ENCODE results near the gene BLOC1S3. TPM values are rescaled to one million over a fixed set of nuclear protein-coding genes. Genes with fewer than 3 reads are reported as not detected.
A peak's percentile ranks its signal among the peaks of the same experiment; 100 is the strongest.

BLOC1S3 gene
- total and polyA plus RNA-seq, 5 experiments from 2014 or later = 8.4 to 22.5 (median 14.4) TPM

DNA sequence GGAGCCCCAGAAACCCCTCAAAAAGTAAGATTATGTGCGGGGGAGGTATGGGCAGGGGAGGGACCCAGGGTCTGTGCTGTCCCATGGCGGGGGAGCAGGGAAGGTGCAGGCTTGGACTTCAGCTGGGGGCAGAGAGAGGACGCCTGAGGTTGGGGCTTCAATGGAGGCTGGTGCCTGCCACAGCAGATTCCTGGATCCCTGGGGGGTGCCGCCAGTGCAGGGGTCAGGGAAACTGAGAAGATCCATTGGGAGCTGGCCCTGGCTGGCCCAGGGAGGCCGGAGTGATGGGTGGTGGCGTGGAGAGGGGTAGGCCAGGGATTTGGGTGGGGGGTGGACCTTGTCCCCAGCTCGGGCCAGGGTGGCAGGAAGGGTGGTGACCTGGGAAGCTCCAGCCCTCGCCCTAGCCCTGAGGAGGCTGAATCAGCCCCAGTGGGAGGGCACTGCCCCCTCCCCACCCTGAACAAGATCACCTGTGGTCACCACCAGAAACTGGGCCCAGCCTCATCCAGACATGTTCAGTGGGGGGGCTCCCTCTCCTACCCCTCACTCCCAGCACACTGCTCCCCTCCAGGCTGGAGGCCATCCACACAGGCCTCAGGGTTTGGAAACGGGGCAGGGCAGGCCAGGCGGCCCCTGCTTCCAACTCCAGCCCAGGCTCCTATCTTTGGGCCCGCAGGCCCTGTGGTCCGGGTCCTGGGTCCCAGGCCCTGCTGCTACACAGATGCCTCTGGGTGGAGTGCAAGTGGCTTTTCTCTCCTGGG lies 19.2 kb upstream of the BLOC1S3 start:
- peaks cover 5 to 22% (median 12%) of the 10 kb centered on the region in 4 donors for H3K4me1 Mint-ChIP-seq
- peaks cover 2 to 22% (median 8%) of the 10 kb centered on the region in 5 donors for H3K27me3 Mint-ChIP-seq
- no peak for DNase-seq
- no peaks in the 10 kb centered on the region for H3K9me3 Mint-ChIP-seq
- ATAC-seq = no peak
- POLR2A ChIA-PET = interaction anchor here (1.2 to 1.4 kb wide), 3 partner anchors 12 to 19 kb away, joined by 3 to 4 read pairs (median 4); partner anchors contain the start of gene BLOC1S3
- H3K36me3 Mint-ChIP-seq = peaks cover 0 to 2% (median 0%) of the 10 kb centered on the region in 3 donors
- no peak overlapping the region for H3K4me3 Mint-ChIP-seq
- H3K27ac Mint-ChIP-seq = peak overlapping the region in 1 of 10 donors; percentile 31

DNA sequence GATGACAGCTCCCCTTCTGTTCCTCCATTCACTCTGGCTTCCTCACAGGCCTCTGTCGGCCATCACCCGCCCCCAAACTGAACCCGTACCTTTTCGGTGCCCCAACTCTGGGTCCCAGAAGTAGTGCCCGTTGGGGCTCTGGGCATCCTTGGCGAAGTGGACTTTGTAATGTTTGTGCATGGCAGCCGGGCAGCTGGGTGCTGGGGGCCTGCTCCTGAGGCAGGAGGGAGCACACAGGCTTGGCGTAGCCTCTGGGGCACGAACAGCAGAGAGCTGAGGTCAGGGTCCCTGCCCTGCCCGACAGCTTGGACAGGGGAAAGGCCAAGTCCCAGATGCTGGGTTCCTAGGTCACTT lies 18.6 kb upstream of the BLOC1S3 start:
- Mint-ChIP-seq H3K36me3 (peaks cover 0 to 2% (median 0%) of the 10 kb centered on the region in 3 donors), H3K4me1 (peaks cover 5 to 26% (median 14%) of the 10 kb centered on the region in 4 donors), H3K27ac (peak overlapping the region in 3 of 10 donors; percentile 30 to 75 (median 51)), H3K9me3 (no peaks in the 10 kb centered on the region), H3K4me3 (no peak overlapping the region), H3K27me3 (peaks cover 2 to 20% (median 8%) of the 10 kb centered on the region in 5 donors)
- POLR2A ChIA-PET = interaction anchor here (1.2 to 1.3 kb wide), 2 partner anchors 12 to 19 kb away, joined by 3 to 4 read pairs; partner anchors contain the start of gene BLOC1S3
- no peak for DNase-seq
- no peak for ATAC-seq

DNA sequence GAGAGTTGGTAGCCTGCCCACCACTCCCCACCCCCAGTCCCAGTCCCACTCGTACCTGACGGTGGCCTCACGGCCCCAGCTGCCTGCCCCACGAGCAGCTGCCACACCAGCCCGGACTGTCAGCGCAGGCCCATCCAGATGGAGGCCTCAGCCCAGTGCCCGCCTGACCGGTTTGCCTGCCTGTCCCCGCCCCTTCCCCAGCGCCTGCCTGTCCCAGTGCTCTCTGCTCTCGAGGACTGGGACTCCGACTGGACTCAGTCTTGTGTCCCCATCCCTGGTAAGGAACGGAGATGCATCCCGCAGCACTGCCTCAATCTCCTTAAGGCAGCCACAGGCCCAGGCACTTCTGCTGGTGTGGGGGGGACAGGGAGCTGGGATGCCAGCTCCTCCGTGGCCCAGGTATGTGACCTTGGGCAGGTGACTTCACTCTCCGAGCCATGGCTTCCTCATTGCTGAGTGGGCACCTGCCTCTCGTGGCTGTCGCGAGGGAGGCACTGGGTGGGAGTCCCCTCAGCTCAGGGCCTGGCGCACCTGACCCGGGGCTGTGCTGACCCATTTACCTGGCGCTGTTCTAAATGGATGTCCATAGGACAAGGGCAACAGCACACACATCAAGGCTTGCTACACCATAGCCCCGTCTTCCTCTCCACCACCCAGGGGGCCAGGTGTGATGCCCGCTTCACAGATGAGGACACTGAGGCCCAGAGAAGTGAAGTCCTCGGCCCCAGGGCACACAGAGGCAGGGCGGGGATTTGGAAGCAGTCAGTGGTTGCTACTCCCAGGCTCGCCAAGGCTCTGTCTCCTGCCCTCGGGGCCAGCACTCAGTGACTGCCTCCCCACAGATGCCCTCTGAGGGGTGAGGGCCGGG lies 17.5 kb upstream of the BLOC1S3 start, which contains the start of gene NKPD1:
Gene NKPD1 (minus strand): TSS at position 113 of the 868 bp plus-strand sequence. CDS start 832 bp downstream, outside the sequence.
- no peak for DNase-seq
- Mint-ChIP-seq H3K9me3 (no peaks in the 10 kb centered on the region), H3K27me3 (peaks cover 2 to 13% (median 7%) of the 10 kb centered on the region in 5 donors), H3K36me3 (peaks cover 0 to 2% (median 0%) of the 10 kb centered on the region in 3 donors), H3K4me1 (peaks cover 5 to 31% (median 21%) of the 10 kb centered on the region in 4 donors), H3K4me3 (no peak within 1 kb of the TSS), H3K27ac (peak within 1 kb of the TSS in 4 of 10 donors; percentile 30 to 88 (median 63))
- ATAC-seq = no peak
- POLR2A ChIA-PET = interaction anchor here (1.2 kb wide), 1 partner anchor 11 kb away, joined by 3 read pairs; no protein-coding TSS in a partner anchor

DNA sequence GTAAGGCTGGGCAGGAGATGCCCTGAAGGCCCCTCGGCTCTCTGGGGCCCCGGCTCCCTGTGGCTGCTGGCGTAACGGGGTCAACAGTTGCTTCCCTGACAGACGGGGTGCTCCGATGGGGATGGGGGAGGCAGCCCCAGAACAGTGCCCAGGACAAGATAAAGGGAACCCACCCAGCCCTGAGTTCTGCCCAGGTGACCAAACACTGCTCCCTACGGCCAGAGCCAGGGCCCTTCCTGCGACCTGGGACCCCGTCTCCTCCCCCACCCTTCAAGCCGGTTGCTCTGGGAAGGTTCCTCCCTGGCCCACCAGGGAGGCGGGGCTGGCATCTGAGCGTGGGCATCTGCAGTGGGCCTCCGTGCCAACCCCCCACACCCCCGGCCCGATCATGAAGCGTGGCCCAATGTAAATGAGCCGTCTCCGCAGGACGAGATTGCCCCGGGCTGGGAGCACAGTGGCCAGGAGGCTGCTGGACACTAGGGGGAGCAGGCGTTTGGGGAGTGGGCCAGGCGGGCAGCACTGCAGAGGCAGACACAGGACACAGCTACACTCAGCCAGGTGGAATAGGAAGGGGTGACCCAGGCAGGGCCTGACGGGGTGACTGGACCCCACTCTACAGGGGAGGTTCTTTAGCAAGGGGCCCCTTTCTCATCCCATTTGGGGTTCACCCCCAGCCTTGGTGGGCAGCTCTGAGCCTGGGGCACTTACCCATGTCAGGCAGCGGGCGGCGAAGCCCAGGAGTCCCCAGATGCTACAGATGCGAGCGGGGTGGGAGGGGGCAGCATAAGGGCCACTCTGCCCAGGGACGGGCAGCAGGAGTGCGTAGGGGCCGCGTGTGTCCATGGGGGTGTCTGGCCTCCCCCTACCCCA lies 16.6 kb upstream of the BLOC1S3 start:
- no peak overlapping the region for H3K27ac Mint-ChIP-seq
- peaks cover 2 to 11% (median 5%) of the 10 kb centered on the region in 5 donors for H3K27me3 Mint-ChIP-seq
- H3K4me3 Mint-ChIP-seq = no peak overlapping the region
- peaks cover 7 to 34% (median 22%) of the 10 kb centered on the region in 4 donors for H3K4me1 Mint-ChIP-seq
- no peak for DNase-seq
- H3K36me3 Mint-ChIP-seq = peaks cover 0 to 2% (median 0%) of the 10 kb centered on the region in 3 donors
- no peak for ATAC-seq
- H3K9me3 Mint-ChIP-seq = no peaks in the 10 kb centered on the region
- POLR2A ChIA-PET = interaction anchor here (0.6 kb wide), 1 partner anchor 1011 kb away, joined by 4 read pairs; no protein-coding TSS in a partner anchor

DNA sequence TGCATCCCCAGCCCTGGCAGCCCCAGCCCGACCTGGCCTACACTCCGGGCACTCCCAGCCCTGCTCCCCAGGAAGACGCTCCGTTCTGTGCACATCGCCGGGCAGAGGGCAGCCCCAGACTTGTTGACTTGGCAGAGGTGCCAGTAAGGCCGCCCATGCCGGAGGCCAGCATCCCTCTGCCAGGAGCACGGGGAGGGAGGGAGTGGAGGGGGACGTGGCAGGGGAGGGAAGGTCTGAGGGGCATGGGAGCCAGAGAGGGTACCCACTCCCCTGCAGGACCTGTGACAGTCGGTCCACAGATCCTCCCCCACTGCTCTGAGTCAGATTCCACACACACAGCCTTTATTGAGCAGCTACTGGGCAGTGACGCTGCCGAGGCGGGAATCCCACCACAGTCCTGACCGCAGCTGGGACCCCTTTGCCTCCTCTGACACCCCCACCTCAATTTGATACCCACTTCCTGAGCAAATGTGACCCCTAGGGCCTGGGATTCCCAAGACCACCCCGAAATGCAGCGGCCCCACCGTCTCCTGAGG lies 15.9 kb upstream of the BLOC1S3 start:
- Mint-ChIP-seq H3K27me3 (peaks cover 0 to 6% (median 2%) of the 10 kb centered on the region in 5 donors), H3K4me3 (no peak overlapping the region)
- POLR2A ChIA-PET = no interaction called here

DNA sequence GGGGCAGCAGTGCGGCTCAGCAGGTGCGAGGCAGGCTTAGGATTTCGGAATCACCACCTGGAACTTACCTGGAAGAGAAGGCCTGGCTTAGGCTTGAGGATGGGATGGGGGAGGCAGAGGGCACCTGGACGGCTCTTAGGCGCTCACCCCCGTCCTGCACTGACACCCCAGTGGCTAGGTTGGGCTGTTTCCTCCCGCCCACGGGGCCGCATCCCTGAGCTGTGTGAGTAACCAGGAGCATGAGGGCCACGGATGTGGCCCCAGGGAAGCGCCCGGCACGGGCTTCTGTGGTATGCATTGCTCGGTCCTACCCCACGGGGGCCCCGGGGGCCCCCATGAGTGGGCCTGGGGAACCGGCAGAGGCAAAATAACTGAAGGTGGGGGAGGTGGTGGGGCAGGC lies 15.4 kb upstream of the BLOC1S3 start:
- POLR2A ChIA-PET = no interaction called here
- no peak for DNase-seq
- ATAC-seq = no peak
- Mint-ChIP-seq H3K4me1 (peaks cover 9 to 32% (median 23%) of the 10 kb centered on the region in 4 donors), H3K27ac (peak overlapping the region in 3 of 10 donors; percentile 57 to 86 (median 71)), H3K27me3 (peaks cover 0 to 3% (median 0%) of the 10 kb centered on the region in 5 donors), H3K4me3 (no peak overlapping the region), H3K9me3 (no peaks in the 10 kb centered on the region), H3K36me3 (peaks cover 0 to 2% (median 0%) of the 10 kb centered on the region in 3 donors)

More for the DNA sequence above, 15.9 kb upstream of the BLOC1S3 start:
- DNase-seq = no peak
- ATAC-seq = no peak
- H3K27ac Mint-ChIP-seq = peak overlapping the region in 2 of 10 donors; percentile 57 to 71
- no peaks in the 10 kb centered on the region for H3K9me3 Mint-ChIP-seq
- peaks cover 9 to 36% (median 24%) of the 10 kb centered on the region in 4 donors for H3K4me1 Mint-ChIP-seq
- peaks cover 0 to 2% (median 0%) of the 10 kb centered on the region in 3 donors for H3K36me3 Mint-ChIP-seq

DNA sequence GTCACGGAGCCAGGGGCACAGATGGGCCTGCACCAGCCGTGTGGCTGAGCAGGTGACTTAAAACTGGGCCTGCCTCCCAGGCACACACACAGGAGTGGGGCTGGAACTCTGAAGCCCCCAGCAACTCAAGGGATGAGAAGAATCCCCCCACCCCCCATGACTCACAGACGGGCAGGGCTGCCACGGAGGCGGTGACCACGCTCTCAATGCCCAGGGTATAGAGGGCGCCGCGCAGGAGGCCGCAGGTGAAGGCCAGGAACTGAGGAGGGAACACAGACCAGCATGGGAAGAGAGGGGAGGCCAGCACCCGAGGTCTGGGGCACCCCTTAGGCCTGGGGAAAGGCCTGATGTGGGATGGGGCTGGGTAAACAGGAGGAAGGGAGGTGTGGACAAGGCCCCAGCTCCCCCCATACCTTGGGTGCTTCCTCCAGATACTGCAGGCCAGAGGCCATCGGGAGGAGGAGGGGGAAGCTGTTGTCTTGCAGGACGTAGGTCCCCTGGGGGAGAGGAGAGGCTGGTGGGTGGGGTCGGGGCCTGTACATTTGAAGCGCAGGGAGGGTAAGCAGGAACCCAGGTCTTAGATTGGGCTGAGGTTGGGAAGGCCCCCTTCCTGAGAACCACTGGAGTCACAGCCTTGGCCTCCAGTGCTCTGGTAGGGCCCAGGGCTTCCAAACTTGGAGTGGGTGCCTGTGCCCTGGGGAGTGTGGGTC lies 14.7 kb upstream of the BLOC1S3 start:
- H3K36me3 Mint-ChIP-seq = peaks cover 0 to 2% (median 0%) of the 10 kb centered on the region in 3 donors
- ATAC-seq = peak in 1 of 2 donors; percentile 24
- POLR2A ChIA-PET = interaction anchor here (0.5 to 2.0 kb wide), 5 partner anchors 9 to 314 kb away, joined by 3 to 13 read pairs (median 5); partner anchors contain the start of genes BLOC1S3 and TRAPPC6A
- H3K4me1 Mint-ChIP-seq = peaks cover 8 to 25% (median 24%) of the 10 kb centered on the region in 4 donors
- peak overlapping the region in 6 of 10 donors; percentile 20 to 71 (median 36) for H3K4me3 Mint-ChIP-seq
- peaks cover 0 to 3% (median 0%) of the 10 kb centered on the region in 5 donors for H3K27me3 Mint-ChIP-seq
- H3K27ac Mint-ChIP-seq = peak overlapping the region; percentile 20 to 86 (median 70)
- no peaks in the 10 kb centered on the region for H3K9me3 Mint-ChIP-seq
- peak in 1 of 10 donors; percentile 44 for DNase-seq

DNA sequence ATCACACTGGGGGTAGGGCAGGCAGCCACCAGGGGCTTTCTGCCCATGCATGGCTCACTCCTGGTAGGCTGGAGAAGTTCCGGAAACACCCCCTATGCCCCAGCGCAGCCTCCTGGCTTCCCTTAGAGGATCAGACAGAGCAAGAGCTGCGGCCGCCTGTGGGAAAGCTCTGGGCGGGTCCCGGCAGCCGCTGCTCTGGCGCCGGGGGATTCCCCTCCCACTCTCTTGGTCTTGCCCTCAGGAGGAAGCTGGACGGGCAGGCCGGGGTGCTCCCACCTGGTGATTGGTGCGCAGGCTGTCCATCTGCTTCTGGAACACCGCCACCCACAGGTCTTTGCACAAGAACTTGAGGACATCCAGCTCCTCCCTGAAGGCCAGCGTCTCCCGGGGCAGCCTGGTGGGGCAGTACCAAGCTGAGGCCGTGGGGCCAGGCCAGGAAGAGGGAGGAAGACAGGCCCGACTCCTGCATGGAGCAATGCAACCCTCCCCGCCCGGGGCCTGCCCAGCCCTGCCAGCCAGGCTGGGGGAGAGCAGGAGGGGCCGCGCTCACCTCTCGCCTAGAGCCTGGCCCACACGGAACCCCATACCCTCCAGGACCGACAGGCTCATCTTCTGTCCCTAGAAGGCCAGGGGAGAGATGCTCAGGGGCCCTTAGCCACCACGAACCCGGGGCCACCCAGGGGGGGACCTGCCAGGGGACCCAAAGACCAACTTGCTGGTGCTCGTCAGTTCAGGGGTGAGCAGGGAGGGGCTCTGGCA lies 13.8 kb upstream of the BLOC1S3 start:
- H3K27me3 Mint-ChIP-seq = peaks cover 0 to 3% (median 0%) of the 10 kb centered on the region in 5 donors

DNA sequence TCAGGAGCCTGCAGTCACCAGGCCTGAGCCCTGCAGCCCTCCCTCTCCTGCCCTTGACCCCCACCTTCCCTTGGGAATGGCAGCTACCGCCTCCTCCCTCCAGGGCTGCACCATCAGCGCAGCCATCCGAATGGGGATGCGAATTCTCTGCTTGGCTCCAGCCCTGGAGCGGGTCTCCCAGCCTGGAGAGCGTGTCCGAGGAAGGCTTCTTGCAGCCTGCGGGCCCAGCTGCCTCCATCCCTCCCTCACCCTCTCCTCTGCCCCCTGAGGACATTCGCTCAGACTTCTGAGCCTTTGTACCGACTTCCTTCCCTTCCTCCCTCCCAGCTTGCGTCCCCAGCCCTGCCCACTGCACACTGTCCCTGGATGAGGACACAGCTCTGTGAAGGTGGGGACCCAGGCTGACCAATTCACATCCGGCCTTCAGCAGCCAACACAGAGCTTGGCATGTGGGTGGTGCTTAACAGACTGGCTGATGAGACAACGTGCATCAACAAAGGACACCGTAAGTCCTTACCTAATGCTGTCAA lies 11.8 kb upstream of the BLOC1S3 start:
- Mint-ChIP-seq H3K36me3 (no peaks in the 10 kb centered on the region), H3K4me3 (peak overlapping the region in 1 of 10 donors; percentile 58), H3K9me3 (no peaks in the 10 kb centered on the region), H3K27ac (peak overlapping the region in 2 of 10 donors; percentile 56 to 69), H3K4me1 (peaks cover 15 to 49% (median 39%) of the 10 kb centered on the region in 4 donors), H3K27me3 (no peaks in the 10 kb centered on the region)
- POLR2A ChIA-PET = interaction anchor here (2.0 kb wide), 1 partner anchor 12 kb away, joined by 7 read pairs; the partner anchor contains the start of genes BLOC1S3 and TRAPPC6A
- ATAC-seq (no peak), DNase-seq (no peak)

More for the DNA sequence above, 13.8 kb upstream of the BLOC1S3 start:
- Mint-ChIP-seq H3K27ac (peak overlapping the region in 5 of 10 donors; percentile 14 to 81 (median 47)), H3K9me3 (no peaks in the 10 kb centered on the region), H3K36me3 (peaks cover 0 to 2% (median 0%) of the 10 kb centered on the region in 3 donors), H3K4me1 (peaks cover 8 to 31% (median 24%) of the 10 kb centered on the region in 4 donors), H3K4me3 (peak overlapping the region in 5 of 10 donors; percentile 8 to 58 (median 40))
- peak; percentile 17 to 66 (median 40) for DNase-seq
- POLR2A ChIA-PET = interaction anchor here (0.5 to 2.0 kb wide), 6 partner anchors 8 to 313 kb away, joined by 3 to 13 read pairs (median 6); partner anchors contain the start of genes BLOC1S3 and TRAPPC6A
- peak; percentile 93 to 95 for ATAC-seq

All from naive thymus-derived CD8-positive, alpha-beta T cell (primary cell).